ES-I3 (cell line): ENCODE results near the gene RBM47.
"Not testable (repeated sequence)": the region's sequence is repeated elsewhere in the genome, so short reads cannot be mapped to it uniquely, and the experiment has no call there.

Experiments
- H3K36me3 ChIP-seq: 2 replicates; pipeline ENCODE4 v1.6.1; 2013; ENCODE audit warnings: mild to moderate bottlenecking, low read length, control low read depth, moderate library complexity; ENCODE audit not compliant: insufficient read depth
- H3K4me1 ChIP-seq: 2 replicates; pipeline ENCODE4 v1.6.1; 2013; ENCODE audit warnings: mild to moderate bottlenecking, control low read depth, low read length; ENCODE audit not compliant: insufficient read depth
- H3K9ac ChIP-seq: 2 replicates; pipeline ENCODE4 v1.6.1; 2013; ENCODE audit warnings: low read depth, mild to moderate bottlenecking, low read length, moderate library complexity
- H3K9me3 ChIP-seq: 2 replicates; pipeline ENCODE4 v1.6.1; 2013; ENCODE audit warnings: mild to moderate bottlenecking, low read length, moderate library complexity; ENCODE audit not compliant: control insufficient read depth, insufficient read depth

RBM47 gene

GRCh38 chr4:40536032-40536431, 93.6 kb downstream of the RBM47 start:
- Histone ChIP-seq H3K9me3 (no peaks in the 10 kb centered on the region), H3K9ac (no peak overlapping the region), H3K36me3 (no peaks in the 10 kb centered on the region), H3K4me1 (no peaks in the 10 kb centered on the region)

- Histone ChIP-seq H3K4me1 (peaks cover 2% of the 10 kb centered on the region; the same call in 1 of the 2 replicates), H3K9me3 (no peaks in the 10 kb centered on the region), H3K36me3 (0 out of 2 replicates have a peak, but pooled peaks cover 3% of the 10 kb centered on the region), H3K9ac (no peak overlapping the region)
These were observed 98.0 kb downstream of the RBM47 start for GRCh38 chr4:40531636-40532023.

- no peak overlapping the region for H3K9ac ChIP-seq
These were observed 98.6 kb downstream of the RBM47 start for GRCh38 chr4:40530961-40531635.

GRCh38 chr4:40526741-40527140, 102.9 kb downstream of the RBM47 start:
- H3K9ac ChIP-seq, result no peak overlapping the region
- peaks cover 21% of the 10 kb centered on the region; the same call in 1 of the 2 replicates for H3K4me1 ChIP-seq
- 0 out of 2 replicates have a peak, but pooled peaks cover 3% of the 10 kb centered on the region for H3K36me3 ChIP-seq
- no peaks in the 10 kb centered on the region for H3K9me3 ChIP-seq

More at GRCh38 chr4:40530961-40531635, 98.6 kb downstream of the RBM47 start:
- Histone ChIP-seq H3K4me1 (peaks cover 7% of the 10 kb centered on the region; the same call in 1 of the 2 replicates), H3K36me3 (0 out of 2 replicates have a peak, but pooled peaks cover 3% of the 10 kb centered on the region), H3K9me3 (no peaks in the 10 kb centered on the region)

- Histone ChIP-seq H3K9ac (no peak overlapping the region), H3K9me3 (no peaks in the 10 kb centered on the region)
These were observed 103.7 kb downstream of the RBM47 start for GRCh38 chr4:40525752-40526598.

GRCh38 chr4:40524366-40525041, 105.2 kb downstream of the RBM47 start:
- no peak overlapping the region for H3K9ac ChIP-seq

More at GRCh38 chr4:40525752-40526598, 103.7 kb downstream of the RBM47 start:
- Histone ChIP-seq H3K4me1 (peaks cover 21% of the 10 kb centered on the region; the same call in 1 of the 2 replicates), H3K36me3 (0 out of 2 replicates have a peak, but pooled peaks cover 3% of the 10 kb centered on the region)

GRCh38 chr4:40523581-40523980, 106.1 kb downstream of the RBM47 start:
- no peaks in the 10 kb centered on the region for H3K9me3 ChIP-seq
- H3K36me3 ChIP-seq, result 0 out of 2 replicates have a peak, but pooled peaks cover 3% of the 10 kb centered on the region
- H3K4me1 ChIP-seq, result peaks cover 21% of the 10 kb centered on the region; the same call in 1 of the 2 replicates
- H3K9ac ChIP-seq, result no peak overlapping the region

More at GRCh38 chr4:40524366-40525041, 105.2 kb downstream of the RBM47 start:
- peaks cover 21% of the 10 kb centered on the region; the same call in 1 of the 2 replicates for H3K4me1 ChIP-seq
- no peaks in the 10 kb centered on the region for H3K9me3 ChIP-seq
- H3K36me3 ChIP-seq, result 0 out of 2 replicates have a peak, but pooled peaks cover 3% of the 10 kb centered on the region

GRCh38 chr4:40521957-40522356, 107.7 kb downstream of the RBM47 start:
- Histone ChIP-seq H3K36me3 (no peaks in the 10 kb centered on the region), H3K9ac (no peak overlapping the region), H3K4me1 (peaks cover 21% of the 10 kb centered on the region; the same call in 1 of the 2 replicates), H3K9me3 (no peaks in the 10 kb centered on the region)

- no peaks in the 10 kb centered on the region for H3K9me3 ChIP-seq
- H3K4me1 ChIP-seq, result peaks cover 17% of the 10 kb centered on the region
These were observed 109.1 kb downstream of the RBM47 start for GRCh38 chr4:40520533-40520932.

GRCh38 chr4:40517081-40517480, 112.6 kb downstream of the RBM47 start:
- not testable (repeated sequence) for H3K9me3 ChIP-seq, H3K9ac ChIP-seq, H3K36me3 ChIP-seq
- peaks cover 25% of the 10 kb centered on the region for H3K4me1 ChIP-seq

More at GRCh38 chr4:40520533-40520932, 109.1 kb downstream of the RBM47 start:
- no peak overlapping the region for H3K9ac ChIP-seq
- no peaks in the 10 kb centered on the region for H3K36me3 ChIP-seq

GRCh38 chr4:40516651-40517050, 113.0 kb downstream of the RBM47 start:
- Histone ChIP-seq H3K9ac (no peak overlapping the region), H3K36me3 (no peaks in the 10 kb centered on the region), H3K9me3 (no peaks in the 10 kb centered on the region), H3K4me1 (peaks cover 25% of the 10 kb centered on the region)

- Histone ChIP-seq H3K36me3 (no peaks in the 10 kb centered on the region), H3K9me3 (no peaks in the 10 kb centered on the region), H3K9ac (no peak overlapping the region), H3K4me1 (peaks cover 25% of the 10 kb centered on the region)
These were observed 114.0 kb downstream of the RBM47 start for GRCh38 chr4:40515398-40516293.

- H3K4me1 ChIP-seq, result peaks cover 25% of the 10 kb centered on the region
These were observed 114.6 kb downstream of the RBM47 start for GRCh38 chr4:40515037-40515397.

More at GRCh38 chr4:40515037-40515397, 114.6 kb downstream of the RBM47 start:
- Histone ChIP-seq H3K9me3 (no peaks in the 10 kb centered on the region), H3K9ac (no peak overlapping the region), H3K36me3 (no peaks in the 10 kb centered on the region)
